ENCODE data around the gene NFRKB.

NFRKB gene

GRCh38 chr11:129895126-129896041 lies at the start of gene NFRKB:
Gene NFRKB (minus strand): TSS chr11:129895578. CDS start chr11:129892849, 2,729 bp downstream.
- DNase-seq (ENCODE audit: low spot score), result peak; percentile 85

- DNase-seq (ENCODE audit: low spot score), result no peak
Observed at GRCh38 chr11:129944696-129945095, 49.3 kb upstream of the NFRKB start.

GRCh38 chr11:129943036-129943435 lies 47.7 kb upstream of the NFRKB start:
- no peak for DNase-seq (ENCODE audit: low spot score)

GRCh38 chr11:129939510-129939909 lies 44.1 kb upstream of the NFRKB start:
- DNase-seq (ENCODE audit: low spot score), result no peak

- no peak for DNase-seq (ENCODE audit: low spot score)
Observed at GRCh38 chr11:129938764-129939163, 43.4 kb upstream of the NFRKB start.

- no peak for DNase-seq (ENCODE audit: low spot score)
Observed at GRCh38 chr11:129937592-129938238, 42.3 kb upstream of the NFRKB start.

- DNase-seq (ENCODE audit: low spot score), result no peak
Observed at GRCh38 chr11:129935723-129936122, 40.3 kb upstream of the NFRKB start.

GRCh38 chr11:129933891-129934290 lies 38.5 kb upstream of the NFRKB start:
- no peak for DNase-seq (ENCODE audit: low spot score)

- no peak for DNase-seq (ENCODE audit: low spot score)
Observed at GRCh38 chr11:129933262-129933661, 37.9 kb upstream of the NFRKB start.

- no peak for DNase-seq (ENCODE audit: low spot score)
Observed at GRCh38 chr11:129932381-129933067, 37.1 kb upstream of the NFRKB start.

- DNase-seq (ENCODE audit: low spot score), result no peak
Observed at GRCh38 chr11:129930743-129931142, 35.4 kb upstream of the NFRKB start.

GRCh38 chr11:129930296-129930695 lies 34.9 kb upstream of the NFRKB start:
- no peak for DNase-seq (ENCODE audit: low spot score)

- no peak for DNase-seq (ENCODE audit: low spot score)
Observed at GRCh38 chr11:129929721-129930120, 34.3 kb upstream of the NFRKB start.

GRCh38 chr11:129928923-129929692 lies 33.7 kb upstream of the NFRKB start:
- no peak for DNase-seq (ENCODE audit: low spot score)

- no peak for DNase-seq (ENCODE audit: low spot score)
Observed at GRCh38 chr11:129922674-129923073, 27.3 kb upstream of the NFRKB start.

GRCh38 chr11:129918361-129918760 lies 23.0 kb upstream of the NFRKB start:
- no peak for DNase-seq (ENCODE audit: low spot score)

- no peak for DNase-seq (ENCODE audit: low spot score)
Observed at GRCh38 chr11:129917231-129917630, 21.9 kb upstream of the NFRKB start.

- DNase-seq (ENCODE audit: low spot score), result no peak
Observed at GRCh38 chr11:129911298-129911697, 15.9 kb upstream of the NFRKB start.

GRCh38 chr11:129910360-129910759 lies 15.0 kb upstream of the NFRKB start:
- DNase-seq (ENCODE audit: low spot score), result no peak

GRCh38 chr11:129905402-129905801 lies 10.0 kb upstream of the NFRKB start:
- DNase-seq (ENCODE audit: low spot score), result no peak

GRCh38 chr11:129896062-129896461 lies 684 bp upstream of the NFRKB start:
- no peak for DNase-seq (ENCODE audit: low spot score)

All from Ammon's horn (tissue), 1 donor.